K562 (cell line): ENCODE measurements around the gene INO80E. TPM values are rescaled to one million over a fixed set of nuclear protein-coding genes. Genes with fewer than 3 reads are reported as not detected.

Experiments
- BRF1 ChIP-seq: IDR thresholded peaks from 3 replicates; pipeline ENCODE4 v1.6.1; 2011; ENCODE audit warnings: borderline replicate concordance, mild to moderate bottlenecking; ENCODE audit not compliant: insufficient read length; ENCODE audit errors: extremely low read depth
- KAT8 ChIP-seq: fragments of 450-650 bp; IDR thresholded peaks from 2 replicates; pipeline ENCODE4 v1.6.1; 2016; ENCODE audit warnings: low read depth, mild to moderate bottlenecking
- MAZ ChIP-seq, 2 experiments: fragments of 450-650 bp in 1 of 2; sonication (generic) in 1 of 2; formaldehyde crosslinking; IDR thresholded peaks in 1 of 2; conservative IDR thresholded peaks in 1 of 2; 2 replicates each; pipeline versions ENCODE4 v1.4.0 to v1.5.0; 2020; ENCODE audit warnings: mild to moderate bottlenecking in 1 of 2, missing genetic modification reagents in 1 of 2
- MYC ChIP-seq, 2 experiments: fragments of 250-450 bp in 1 of 2; sonication (Bioruptor Pico) in 1 of 2; IDR thresholded peaks; 2 replicates each; pipeline versions ENCODE4 v1.5.1 to v1.6.1; 2012 to 2021; ENCODE audit warnings: low read depth in 2 of 2, borderline replicate concordance in 1 of 2, improper control_type of control experiment in 1 of 2, low read length in 1 of 2, mild to moderate bottlenecking in 1 of 2, moderate library complexity in 1 of 2
- PCBP2 ChIP-seq: fragments of 200-400 bp; formaldehyde crosslinking; IDR thresholded peaks from 2 replicates; pipeline ENCODE4 v1.6.1; 2018; ENCODE audit warnings: low read length, low read depth, mild to moderate bottlenecking, moderate library complexity; ENCODE audit not compliant: poor library complexity, severe bottlenecking
- RB1 ChIP-seq: fragments of 450-650 bp; IDR thresholded peaks from 2 replicates; pipeline ENCODE4 v1.6.1; 2017; ENCODE audit warnings: low read depth, mild to moderate bottlenecking
- RFX1 ChIP-seq: fragments of 450-650 bp; IDR thresholded peaks from 2 replicates; pipeline ENCODE4 v1.6.1; 2016; ENCODE audit warnings: mild to moderate bottlenecking, moderate library complexity
- SMC3 ChIP-seq: conservative IDR thresholded peaks from 2 replicates; pipeline ENCODE4 v1.6.1; 2011; ENCODE audit warnings: low read depth, low read length, improper control_type of control experiment; ENCODE audit not compliant: insufficient read depth
- STAG1 ChIP-seq: sonication (generic); formaldehyde crosslinking; IDR thresholded peaks from 2 replicates; pipeline ENCODE4 v1.5.0; 2020; ENCODE audit warnings: missing genetic modification reagents, borderline replicate concordance
- TFAP4 ChIP-seq: sonication (generic); formaldehyde crosslinking; IDR thresholded peaks from 2 replicates; pipeline ENCODE4 v1.8.0; 2022; ENCODE audit warnings: missing genetic modification reagents, mild to moderate bottlenecking, moderate library complexity, borderline replicate concordance
- XRCC5 ChIP-seq: fragments of 200-400 bp; formaldehyde crosslinking; IDR thresholded peaks from 2 replicates; pipeline ENCODE4 v1.6.1; 2017; ENCODE audit warnings: low read depth, mild to moderate bottlenecking, low read length
- ZNF263 ChIP-seq: sonication (generic); formaldehyde crosslinking; IDR thresholded peaks from 2 replicates; pipeline ENCODE4 v1.8.0; 2022; ENCODE audit warnings: mild to moderate bottlenecking, missing genetic modification reagents, borderline replicate concordance
- ZNF3 ChIP-seq: fragments of 250-450 bp; sonication (Bioruptor Pico); IDR thresholded peaks from 2 replicates; pipeline ENCODE4 v1.5.0; 2021; ENCODE audit warnings: mild to moderate bottlenecking, moderate library complexity
- polyA plus RNA-seq, 8 experiments: library from polyadenylated mRNA; depleted of rRNA in 4 of 8; stranded (reverse) in 5 of 8; unstranded in 3 of 8; fragments of >200 nt; fragmentation: Nextera tagmentation in 2 of 8; fragmentation: Illumina TruSeq in 1 of 8; extraction: Ambion mirVana in 2 of 8; extraction: Trizol in 1 of 8; gene quantifications; 2 replicates each; pipeline versions ENCODE4 v1.2.1 to v1.2.3, GENCODE V29; 2011 to 2014; ENCODE audit warnings: inconsistent platforms in 1 of 8, missing spikeins in 1 of 8
- total RNA-seq, 7 experiments: library from RNA; depleted of rRNA in 6 of 7; stranded (reverse); fragments of >200 nt in 6 of 7; fragmentation: Illumina TruSeq in 2 of 7; extraction: Trizol in 2 of 7; gene quantifications; 2 replicates each; pipeline versions ENCODE4 v1.2.1 to v1.2.3, GENCODE V29; 2011 to 2021; ENCODE audit warnings: low replicate concordance in 1 of 7
- TF ChIP-seq, protein P1 (sequence below), 2 experiments: fragments of 450-650 bp; formaldehyde crosslinking in 1 of 2; IDR thresholded peaks; 2 replicates each; pipeline versions ENCODE4 v1.4.0 to v1.6.1; 2014 to 2020; ENCODE audit warnings: mild to moderate bottlenecking in 2 of 2, borderline replicate concordance in 1 of 2, low read depth in 1 of 2
- TF ChIP-seq, protein P2 (sequence below): fragments of 250-450 bp; sonication (Bioruptor Pico); IDR thresholded peaks from 2 replicates; pipeline ENCODE4 v1.8.0; 2021; ENCODE audit warnings: borderline replicate concordance, mild to moderate bottlenecking, moderate library complexity; ENCODE audit not compliant: poor library complexity, severe bottlenecking

Gene INO80E
- total and polyA plus RNA-seq, 9 of the 15 experiments (the other 6 are each of a cell fraction or from before 2014, with no cell fraction given): 0.31 to 102 (median 49.3) TPM

DNA sequence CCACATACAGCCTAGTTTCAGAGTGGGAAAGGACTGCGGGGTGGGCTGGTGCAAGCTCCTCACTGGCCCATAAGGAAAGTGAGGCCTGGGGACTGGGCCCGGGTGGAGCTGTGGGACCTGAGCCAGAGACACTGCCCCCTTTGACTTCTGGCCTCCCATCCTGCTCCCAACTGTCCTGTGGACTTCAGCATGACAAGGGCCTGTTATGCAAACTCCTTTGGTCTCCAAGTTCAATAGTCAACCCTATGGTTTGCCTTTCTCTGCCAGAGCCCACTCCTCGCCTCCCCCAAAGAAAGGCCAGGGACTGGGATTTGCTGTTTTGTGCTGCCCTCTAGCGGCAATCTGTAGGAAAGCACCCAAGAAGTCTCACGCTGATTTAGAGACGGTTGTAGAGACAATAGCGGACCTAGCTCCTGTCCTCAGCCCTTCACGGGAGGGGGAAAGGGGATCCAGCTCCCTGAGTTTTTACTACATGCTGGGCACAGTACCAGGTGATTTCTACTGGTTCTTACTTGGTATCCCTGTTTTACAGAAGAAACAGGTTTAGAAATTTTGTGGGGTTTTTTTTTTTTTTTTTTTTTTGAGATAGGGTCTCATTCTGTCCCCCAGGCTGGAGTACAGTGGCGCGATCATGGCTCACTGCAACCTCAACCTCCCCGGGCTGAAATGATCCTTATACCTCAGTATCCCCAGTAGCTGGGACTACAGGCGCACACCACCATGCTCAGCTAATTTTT, 36.2 kb downstream of the INO80E start (continued):
- TF ChIP-seq, protein P1, sequence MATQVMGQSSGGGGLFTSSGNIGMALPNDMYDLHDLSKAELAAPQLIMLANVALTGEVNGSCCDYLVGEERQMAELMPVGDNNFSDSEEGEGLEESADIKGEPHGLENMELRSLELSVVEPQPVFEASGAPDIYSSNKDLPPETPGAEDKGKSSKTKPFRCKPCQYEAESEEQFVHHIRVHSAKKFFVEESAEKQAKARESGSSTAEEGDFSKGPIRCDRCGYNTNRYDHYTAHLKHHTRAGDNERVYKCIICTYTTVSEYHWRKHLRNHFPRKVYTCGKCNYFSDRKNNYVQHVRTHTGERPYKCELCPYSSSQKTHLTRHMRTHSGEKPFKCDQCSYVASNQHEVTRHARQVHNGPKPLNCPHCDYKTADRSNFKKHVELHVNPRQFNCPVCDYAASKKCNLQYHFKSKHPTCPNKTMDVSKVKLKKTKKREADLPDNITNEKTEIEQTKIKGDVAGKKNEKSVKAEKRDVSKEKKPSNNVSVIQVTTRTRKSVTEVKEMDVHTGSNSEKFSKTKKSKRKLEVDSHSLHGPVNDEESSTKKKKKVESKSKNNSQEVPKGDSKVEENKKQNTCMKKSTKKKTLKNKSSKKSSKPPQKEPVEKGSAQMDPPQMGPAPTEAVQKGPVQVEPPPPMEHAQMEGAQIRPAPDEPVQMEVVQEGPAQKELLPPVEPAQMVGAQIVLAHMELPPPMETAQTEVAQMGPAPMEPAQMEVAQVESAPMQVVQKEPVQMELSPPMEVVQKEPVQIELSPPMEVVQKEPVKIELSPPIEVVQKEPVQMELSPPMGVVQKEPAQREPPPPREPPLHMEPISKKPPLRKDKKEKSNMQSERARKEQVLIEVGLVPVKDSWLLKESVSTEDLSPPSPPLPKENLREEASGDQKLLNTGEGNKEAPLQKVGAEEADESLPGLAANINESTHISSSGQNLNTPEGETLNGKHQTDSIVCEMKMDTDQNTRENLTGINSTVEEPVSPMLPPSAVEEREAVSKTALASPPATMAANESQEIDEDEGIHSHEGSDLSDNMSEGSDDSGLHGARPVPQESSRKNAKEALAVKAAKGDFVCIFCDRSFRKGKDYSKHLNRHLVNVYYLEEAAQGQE (IDR thresholded peaks at IDR 0.05; ENCODE audit: borderline replicate concordance): peak; percentile 61
- TF ChIP-seq, protein P1 (CRISPR knock-in tag; IDR thresholded peaks at IDR 0.05; ENCODE audit: low read depth): no peak
- peak; percentile 88; the same call in 1 of the 2 replicates for TF ChIP-seq STAG1
- TF ChIP-seq, protein P2, sequence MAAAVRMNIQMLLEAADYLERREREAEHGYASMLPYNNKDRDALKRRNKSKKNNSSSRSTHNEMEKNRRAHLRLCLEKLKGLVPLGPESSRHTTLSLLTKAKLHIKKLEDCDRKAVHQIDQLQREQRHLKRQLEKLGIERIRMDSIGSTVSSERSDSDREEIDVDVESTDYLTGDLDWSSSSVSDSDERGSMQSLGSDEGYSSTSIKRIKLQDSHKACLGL (CRISPR knock-in tag): no peak
- TF ChIP-seq TFAP4 (CRISPR knock-in tag): peak; percentile 42; the same call in 1 of the 2 replicates
- TF ChIP-seq XRCC5: peak; percentile 88; the same call in 1 of the 2 replicates
- no peak for TF ChIP-seq ZNF3 (CRISPR knock-in tag)
- TF ChIP-seq SMC3: peak; percentile 78
- no peak for TF ChIP-seq PCBP2
- TF ChIP-seq MYC (IDR thresholded peaks at IDR 0.05; ENCODE audit: low read depth, low read length): 0 out of 2 replicates have a peak, but pooled peaks have one; percentile 16
- no peak for TF ChIP-seq MYC (CRISPR knock-in tag; IDR thresholded peaks at IDR 0.05; ENCODE audit: borderline replicate concordance, low read depth)
- TF ChIP-seq RFX1: no peak
- TF ChIP-seq KAT8: no peak
- peak; percentile 71 for TF ChIP-seq RB1
- 0 out of 2 replicates have a peak, but pooled peaks have one; percentile 19 for TF ChIP-seq ZNF263
- TF ChIP-seq MAZ (CRISPR knock-in tag; conservative IDR thresholded peaks at IDR 0.05 in 1 of 2, IDR thresholded peaks at IDR 0.05 in 1 of 2): 0 out of 4 replicates have a peak, but pooled peaks of 1 of the 2 experiments have one; percentile 22
- TF ChIP-seq BRF1: no peak
